SH-SY5Y (cell line): ENCODE results near the gene EPM2A.

ENCODE experiments used
- GATA2 ChIP-seq: IDR thresholded peaks from 2 replicates; pipeline ENCODE4 v1.6.1; 2011; ENCODE audit warnings: mild to moderate bottlenecking, low read depth, low read length
- GATA3 ChIP-seq: IDR thresholded peaks from 2 replicates; pipeline ENCODE4 v1.6.1; 2011; ENCODE audit warnings: low read depth, mild to moderate bottlenecking, low read length, moderate library complexity

DNA sequence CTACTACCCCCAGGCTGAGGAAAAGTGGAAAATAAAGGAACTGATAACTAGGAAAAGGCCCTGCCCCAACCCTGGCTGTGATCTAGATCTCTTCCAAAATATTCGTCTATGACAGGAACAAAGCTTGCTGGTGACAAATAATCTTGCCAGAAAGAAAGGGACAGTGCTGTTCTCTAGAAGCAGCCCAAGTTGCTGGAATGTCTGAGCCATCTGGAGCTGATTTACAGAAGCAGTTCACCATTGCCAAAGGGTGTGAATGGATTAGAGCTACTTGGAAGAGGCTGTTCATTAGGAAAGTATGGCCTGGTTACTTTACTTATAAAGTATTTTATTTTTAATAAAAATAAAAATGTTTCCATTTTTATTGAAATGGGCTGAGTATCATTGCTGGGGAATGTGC, 146.3 kb downstream of the EPM2A start:
- no peak for TF ChIP-seq GATA2
- TF ChIP-seq GATA3: no peak
